ENCODE measurements around the gene SYT12. TPM values are rescaled to one million over a fixed set of nuclear protein-coding genes. Genes with fewer than 3 reads are reported as not detected.
"Not testable (repeated sequence)": the region's sequence is repeated elsewhere in the genome, so short reads cannot be mapped to it uniquely, and the experiment has no call there.

Gene SYT12
- total RNA-seq, 1 donor from 2014 or later: 0.08 TPM

- Histone ChIP-seq H3K27me3 (ENCODE audit: control insufficient read depth, insufficient read depth, low read length) (no peaks in the 10 kb centered on the region), H3K4me3 (ENCODE audit: low read depth, low read length) (no peak overlapping the region), H3K36me3 (ENCODE audit: control insufficient read depth, insufficient read depth, low read length) (no peaks in the 10 kb centered on the region)
- DNase-seq (ENCODE audit: low read depth): no peak
- TF ChIP-seq, protein P1, sequence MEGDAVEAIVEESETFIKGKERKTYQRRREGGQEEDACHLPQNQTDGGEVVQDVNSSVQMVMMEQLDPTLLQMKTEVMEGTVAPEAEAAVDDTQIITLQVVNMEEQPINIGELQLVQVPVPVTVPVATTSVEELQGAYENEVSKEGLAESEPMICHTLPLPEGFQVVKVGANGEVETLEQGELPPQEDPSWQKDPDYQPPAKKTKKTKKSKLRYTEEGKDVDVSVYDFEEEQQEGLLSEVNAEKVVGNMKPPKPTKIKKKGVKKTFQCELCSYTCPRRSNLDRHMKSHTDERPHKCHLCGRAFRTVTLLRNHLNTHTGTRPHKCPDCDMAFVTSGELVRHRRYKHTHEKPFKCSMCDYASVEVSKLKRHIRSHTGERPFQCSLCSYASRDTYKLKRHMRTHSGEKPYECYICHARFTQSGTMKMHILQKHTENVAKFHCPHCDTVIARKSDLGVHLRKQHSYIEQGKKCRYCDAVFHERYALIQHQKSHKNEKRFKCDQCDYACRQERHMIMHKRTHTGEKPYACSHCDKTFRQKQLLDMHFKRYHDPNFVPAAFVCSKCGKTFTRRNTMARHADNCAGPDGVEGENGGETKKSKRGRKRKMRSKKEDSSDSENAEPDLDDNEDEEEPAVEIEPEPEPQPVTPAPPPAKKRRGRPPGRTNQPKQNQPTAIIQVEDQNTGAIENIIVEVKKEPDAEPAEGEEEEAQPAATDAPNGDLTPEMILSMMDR (IDR thresholded peaks at IDR 0.05; ENCODE audit: insufficient read depth, low read length, poor library complexity, severe bottlenecking): no peak
These were observed 39.5 kb upstream of the SYT12 start for GRCh38 chr11:66983275-66983924.

- TF ChIP-seq, protein P1 (IDR thresholded peaks at IDR 0.05; ENCODE audit: insufficient read depth, low read length, poor library complexity, severe bottlenecking): no peak
- Histone ChIP-seq H3K4me3 (ENCODE audit: low read depth, low read length) (no peak overlapping the region), H3K36me3 (ENCODE audit: control insufficient read depth, insufficient read depth, low read length) (no peaks in the 10 kb centered on the region), H3K27me3 (ENCODE audit: control insufficient read depth, insufficient read depth, low read length) (no peaks in the 10 kb centered on the region)
- no peak for DNase-seq (ENCODE audit: low read depth)
These were observed 37.3 kb upstream of the SYT12 start for GRCh38 chr11:66985508-66986177.

- no peaks in the 10 kb centered on the region for H3K36me3 ChIP-seq (ENCODE audit: control insufficient read depth, insufficient read depth, low read length)
- DNase-seq (ENCODE audit: low read depth): no peak
These were observed 36.8 kb upstream of the SYT12 start for GRCh38 chr11:66986178-66986545.

DNA sequence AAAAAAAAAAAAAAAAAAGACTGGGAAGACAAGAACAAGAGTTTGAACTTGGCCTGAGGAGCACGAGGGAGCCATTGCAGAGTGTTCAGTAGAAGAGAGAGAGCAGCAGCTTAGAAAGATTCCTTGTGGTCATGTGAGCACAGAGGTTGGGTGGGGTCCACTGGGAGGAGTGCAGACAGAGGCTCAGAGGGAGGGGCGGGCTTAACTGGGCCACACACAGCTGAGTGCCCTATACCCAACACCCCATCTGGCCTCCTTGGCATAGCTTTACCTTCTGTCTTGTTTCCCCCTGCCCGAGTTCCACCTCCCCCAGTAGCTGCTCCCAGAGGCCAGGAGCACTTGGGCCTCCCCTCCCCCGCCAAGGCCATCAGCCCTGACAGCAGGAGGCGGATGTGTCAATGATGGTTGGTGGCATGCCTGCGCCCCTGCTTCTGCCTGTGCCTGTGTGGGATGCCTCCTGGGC, 35.7 kb upstream of the SYT12 start:
- H3K27me3 ChIP-seq (ENCODE audit: control insufficient read depth, insufficient read depth, low read length): no peaks in the 10 kb centered on the region
- no peaks in the 10 kb centered on the region for H3K36me3 ChIP-seq (ENCODE audit: control insufficient read depth, insufficient read depth, low read length)
- no peak for DNase-seq (ENCODE audit: low read depth)
- H3K4me3 ChIP-seq (ENCODE audit: low read depth, low read length): no peak overlapping the region
- TF ChIP-seq, protein P1 (IDR thresholded peaks at IDR 0.05; ENCODE audit: insufficient read depth, low read length, poor library complexity, severe bottlenecking): no peak

More at GRCh38 chr11:66986178-66986545, 36.8 kb upstream of the SYT12 start:
- TF ChIP-seq, protein P1 (IDR thresholded peaks at IDR 0.05; ENCODE audit: insufficient read depth, low read length, poor library complexity, severe bottlenecking): no peak
- H3K27me3 ChIP-seq (ENCODE audit: control insufficient read depth, insufficient read depth, low read length): no peaks in the 10 kb centered on the region
- H3K4me3 ChIP-seq (ENCODE audit: low read depth, low read length): no peak overlapping the region

- Histone ChIP-seq H3K36me3 (ENCODE audit: control insufficient read depth, insufficient read depth, low read length) (no peaks in the 10 kb centered on the region), H3K4me3 (ENCODE audit: low read depth, low read length) (no peak overlapping the region), H3K27me3 (ENCODE audit: control insufficient read depth, insufficient read depth, low read length) (no peaks in the 10 kb centered on the region)
- TF ChIP-seq, protein P1 (IDR thresholded peaks at IDR 0.05; ENCODE audit: insufficient read depth, low read length, poor library complexity, severe bottlenecking): no peak
- no peak for DNase-seq (ENCODE audit: low read depth)
These were observed 34.9 kb upstream of the SYT12 start for GRCh38 chr11:66987924-66988637.

DNA sequence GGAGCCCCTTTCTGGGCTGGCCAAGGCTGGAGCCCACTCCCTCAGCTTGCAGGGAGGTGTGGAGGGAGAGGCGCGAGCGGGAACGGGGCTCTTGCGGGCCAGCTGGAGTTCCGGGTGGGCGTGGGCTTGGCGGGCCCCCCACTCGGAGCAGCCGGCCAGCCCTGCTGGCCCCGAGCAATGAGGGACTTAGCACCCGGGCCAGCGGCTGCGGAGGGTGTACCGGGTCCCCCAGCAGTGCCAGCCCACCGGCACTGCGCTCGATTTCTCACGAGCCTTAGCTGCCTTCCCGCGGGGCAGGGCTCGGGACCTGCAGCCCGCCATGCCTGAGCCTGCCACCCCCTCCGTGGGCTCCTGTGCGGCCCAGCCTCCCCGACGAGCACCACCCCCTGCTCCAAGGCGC, 34.2 kb upstream of the SYT12 start:
- not testable (repeated sequence) for DNase-seq (ENCODE audit: low read depth); H3K36me3 ChIP-seq (ENCODE audit: control insufficient read depth, insufficient read depth, low read length); H3K27me3 ChIP-seq (ENCODE audit: control insufficient read depth, insufficient read depth, low read length); H3K4me3 ChIP-seq (ENCODE audit: low read depth, low read length)

GRCh38 chr11:66989360-66989759, 33.6 kb upstream of the SYT12 start:
- H3K36me3 ChIP-seq (ENCODE audit: control insufficient read depth, insufficient read depth, low read length); H3K27me3 ChIP-seq (ENCODE audit: control insufficient read depth, insufficient read depth, low read length); DNase-seq (ENCODE audit: low read depth); H3K4me3 ChIP-seq (ENCODE audit: low read depth, low read length): not testable (repeated sequence)

All from kidney epithelial cell (primary cell).